Hepatocyte (in vitro differentiated cells): Measurements from ENCODE around the gene DIS3.

ENCODE experiments used
- CTCF ChIP-seq: fragments of 200-600 bp; sonication (generic); IDR thresholded peaks from 2 replicates; pipeline ENCODE4 v1.5.1; 2016; ENCODE audit warnings: antibody characterized with exemption, mild to moderate bottlenecking; ENCODE audit not compliant: poor library complexity
- EZH2 ChIP-seq: fragments of 200-600 bp; sonication (generic); IDR thresholded peaks from 2 replicates; pipeline ENCODE4 v1.6.1; 2016; ENCODE audit warnings: antibody characterized with exemption, mild to moderate bottlenecking, borderline replicate concordance
- EZH2phosphoT487 ChIP-seq: fragments of 200-600 bp; sonication (generic); IDR thresholded peaks from one replicate; pipeline ENCODE4 v1.6.1; 2018; ENCODE audit warnings: antibody characterized with exemption, mild to moderate bottlenecking, low read depth, moderate library complexity; ENCODE audit not compliant: unreplicated experiment, severe bottlenecking

DNA sequence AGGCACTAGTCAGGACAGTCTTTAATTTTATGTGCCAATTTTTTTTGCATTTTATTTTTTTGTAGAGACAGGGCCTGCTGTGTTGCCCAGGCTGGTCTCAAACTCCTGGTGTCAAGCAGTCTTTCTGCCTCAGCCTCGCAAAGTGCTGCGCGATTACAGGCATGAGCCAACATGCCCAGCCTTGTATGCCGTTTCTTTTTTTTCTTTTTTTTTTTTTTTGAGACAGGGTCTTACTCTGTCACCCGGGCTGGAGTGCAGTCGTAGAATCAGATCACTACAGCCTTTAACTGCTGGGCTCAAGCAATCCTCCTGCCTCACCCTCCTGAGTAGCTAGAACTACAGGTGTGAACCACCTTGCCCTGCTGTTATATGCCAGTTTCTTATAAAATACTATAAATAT, 27.6 kb downstream of the DIS3 start:
- TF ChIP-seq CTCF (no peak), EZH2 (no peak), EZH2phosphoT487 (no peak)
